ENCODE data around the gene MAP2K1. TPM values are rescaled to one million over a fixed set of nuclear protein-coding genes. Genes with fewer than 3 reads are reported as not detected.

The MAP2K1 gene
- total RNA-seq, 1 donor from 2014 or later, result 82.5 TPM

DNA sequence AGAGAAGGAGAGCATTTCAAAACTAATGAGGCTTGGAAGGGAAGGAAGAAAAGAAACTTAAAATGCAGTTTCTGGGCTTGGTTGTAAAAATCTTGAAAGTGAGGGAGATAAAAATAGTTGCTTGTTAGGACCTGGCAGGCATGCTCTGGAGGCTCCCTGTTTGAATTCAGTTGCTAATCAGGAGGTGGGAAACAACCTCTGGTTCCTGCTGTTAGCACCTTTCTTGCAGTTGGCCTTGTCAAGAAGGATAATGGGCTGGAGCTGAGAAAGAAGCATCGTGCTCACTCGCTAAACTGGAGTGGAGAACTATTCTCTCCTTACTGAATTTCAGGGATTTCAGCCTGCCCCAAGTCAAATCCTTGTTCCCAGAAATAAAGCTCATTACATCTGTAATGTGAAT, 87.4 kb downstream of the MAP2K1 start:
- peak overlapping the region; percentile 55 for H3K27ac Mint-ChIP-seq
- no peak for DNase-seq (ENCODE audit: low spot score)
- intact Hi-C loops (cut with micrococcal nuclease), result loop anchor here (5.0 kb wide), 2 partner anchors 42 to 72 kb away; no protein-coding TSS in a partner anchor
- H3K27me3 Mint-ChIP-seq (ENCODE audit: insufficient read depth), result no peaks in the 10 kb centered on the region
- H3K9me3 Mint-ChIP-seq, result no peaks in the 10 kb centered on the region
- H3K36me3 Mint-ChIP-seq (ENCODE audit: low read depth), result peaks cover 14% of the 10 kb centered on the region
- no peak overlapping the region for H3K4me3 Mint-ChIP-seq
- peaks cover 61% of the 10 kb centered on the region for H3K4me1 Mint-ChIP-seq (ENCODE audit: low read depth)

DNA sequence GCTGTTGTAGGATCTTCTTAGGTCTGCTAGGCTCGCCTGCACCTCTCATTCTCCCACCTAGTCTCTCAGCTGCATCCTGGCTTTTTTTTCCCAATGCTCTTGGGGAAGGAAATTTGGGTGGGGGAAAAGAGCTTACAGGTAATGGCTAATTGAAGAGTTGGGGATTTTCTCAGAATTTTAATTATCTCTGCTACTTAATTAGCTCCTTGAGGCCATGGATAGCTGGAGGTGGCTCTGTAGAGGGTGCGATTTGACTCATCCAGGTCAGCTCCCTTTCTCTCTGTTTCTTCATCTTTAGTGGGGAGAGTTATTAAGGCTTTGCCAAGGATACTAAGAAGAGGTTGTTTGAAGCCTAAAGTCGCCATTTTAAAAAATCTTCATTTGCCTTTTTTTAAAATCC, 88.3 kb downstream of the MAP2K1 start:
- DNase-seq (ENCODE audit: low spot score), result no peak
- H3K27ac Mint-ChIP-seq, result no peak overlapping the region
- H3K4me1 Mint-ChIP-seq (ENCODE audit: low read depth), result peaks cover 61% of the 10 kb centered on the region
- H3K27me3 Mint-ChIP-seq (ENCODE audit: insufficient read depth), result no peaks in the 10 kb centered on the region
- H3K36me3 Mint-ChIP-seq (ENCODE audit: low read depth), result peaks cover 18% of the 10 kb centered on the region
- H3K9me3 Mint-ChIP-seq, result no peaks in the 10 kb centered on the region
- no peak overlapping the region for H3K4me3 Mint-ChIP-seq
- intact Hi-C loops (cut with micrococcal nuclease), result loop anchor here (5.0 kb wide), 2 partner anchors 43 to 73 kb away; no protein-coding TSS in a partner anchor

DNA sequence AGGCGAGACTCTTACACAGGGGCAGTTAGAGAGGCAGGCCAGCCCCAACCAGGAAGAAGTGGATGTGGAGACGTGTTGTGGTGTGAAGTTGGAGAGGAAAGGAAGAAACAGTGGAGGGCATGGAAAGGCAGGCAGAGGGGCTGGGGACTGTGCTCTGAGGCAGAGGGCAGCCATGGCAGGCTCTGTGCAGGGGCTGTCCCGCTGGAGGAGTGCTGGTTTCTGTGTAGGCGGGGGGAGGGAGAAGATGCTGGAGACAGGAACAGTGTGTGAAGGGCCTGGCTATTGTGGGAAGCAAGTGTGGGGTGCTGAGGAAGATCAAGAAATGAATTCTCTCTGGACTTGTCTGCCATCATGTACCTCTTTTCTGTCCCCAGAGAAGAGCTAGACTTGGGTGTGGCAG, 89.8 kb downstream of the MAP2K1 start:
- peaks cover 26% of the 10 kb centered on the region for H3K36me3 Mint-ChIP-seq (ENCODE audit: low read depth)
- intact Hi-C loops (cut with micrococcal nuclease), result no loop called here
- peaks cover 46% of the 10 kb centered on the region for H3K4me1 Mint-ChIP-seq (ENCODE audit: low read depth)
- no peaks in the 10 kb centered on the region for H3K9me3 Mint-ChIP-seq
- DNase-seq (ENCODE audit: low spot score), result no peak
- H3K4me3 Mint-ChIP-seq, result no peak overlapping the region
- H3K27ac Mint-ChIP-seq, result peak overlapping the region; percentile 76
- no peaks in the 10 kb centered on the region for H3K27me3 Mint-ChIP-seq (ENCODE audit: insufficient read depth)

GRCh38 chr15:66477011-66477410, 90.3 kb downstream of the MAP2K1 start:
- Mint-ChIP-seq H3K4me1 (ENCODE audit: low read depth) (peaks cover 44% of the 10 kb centered on the region), H3K36me3 (ENCODE audit: low read depth) (peaks cover 30% of the 10 kb centered on the region), H3K27me3 (ENCODE audit: insufficient read depth) (no peaks in the 10 kb centered on the region), H3K9me3 (no peaks in the 10 kb centered on the region), H3K27ac (no peak overlapping the region), H3K4me3 (no peak overlapping the region)
- intact Hi-C loops (cut with micrococcal nuclease), result no loop called here
- DNase-seq (ENCODE audit: low spot score), result no peak

DNA sequence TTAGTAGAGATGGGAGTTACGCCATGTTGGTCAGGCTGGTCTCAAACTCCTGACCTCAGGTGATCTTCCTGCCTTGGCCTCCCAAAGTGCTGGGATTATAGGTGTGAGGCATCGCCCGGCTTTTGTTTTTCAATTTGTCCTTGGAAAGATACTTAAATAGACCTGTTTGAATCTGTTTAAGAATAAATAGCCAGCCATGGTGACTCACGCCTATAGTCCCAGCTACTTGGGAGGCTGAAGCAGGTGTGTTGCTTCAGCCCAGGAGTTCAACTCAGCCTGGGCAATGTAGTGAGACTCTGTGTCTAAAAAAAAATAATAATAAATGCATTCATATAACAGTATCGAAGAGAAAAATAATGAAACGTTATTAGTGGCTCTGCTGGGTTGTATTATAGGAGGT, 93.6 kb downstream of the MAP2K1 start:
- intact Hi-C loops (cut with micrococcal nuclease), result no loop called here
- Mint-ChIP-seq H3K27me3 (ENCODE audit: insufficient read depth) (no peaks in the 10 kb centered on the region), H3K4me1 (ENCODE audit: low read depth) (peaks cover 18% of the 10 kb centered on the region), H3K36me3 (ENCODE audit: low read depth) (peaks cover 39% of the 10 kb centered on the region), H3K4me3 (no peak overlapping the region), H3K27ac (peak overlapping the region; percentile 24), H3K9me3 (no peaks in the 10 kb centered on the region)
- no peak for DNase-seq (ENCODE audit: low spot score)

DNA sequence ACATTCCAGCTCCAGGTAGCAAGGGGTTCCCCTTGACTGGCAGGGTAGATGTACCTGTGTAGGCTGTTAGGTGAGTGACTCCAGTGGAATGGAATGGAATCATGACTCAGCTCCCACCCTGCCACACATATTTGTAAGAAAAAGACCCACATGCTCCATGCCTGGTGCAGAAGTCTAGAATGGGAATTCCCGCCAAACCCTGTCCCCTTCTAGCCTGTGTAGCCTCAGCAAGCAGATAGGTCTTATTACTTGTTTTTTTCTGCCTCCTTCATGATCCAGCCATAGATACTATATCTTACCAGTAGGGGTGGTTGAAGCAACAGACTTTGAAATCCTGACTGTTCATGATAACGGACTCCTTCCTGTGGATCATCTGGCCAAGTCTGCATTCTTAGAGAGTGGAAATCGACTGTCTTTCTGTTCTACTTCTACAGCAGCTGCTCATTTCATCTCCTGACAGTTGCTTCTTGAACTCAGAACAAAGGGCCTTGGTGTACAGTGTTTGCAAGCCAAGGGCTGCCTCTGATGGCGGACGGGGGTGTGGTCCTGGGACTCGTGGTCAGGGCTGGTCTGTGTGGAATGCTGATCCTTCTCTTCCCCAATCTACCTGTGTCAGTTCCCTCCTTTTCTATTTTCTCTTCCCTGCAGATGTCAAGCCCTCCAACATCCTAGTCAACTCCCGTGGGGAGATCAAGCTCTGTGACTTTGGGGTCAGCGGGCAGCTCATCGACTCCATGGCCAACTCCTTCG, 94.6 kb downstream of the MAP2K1 start:
- no peak for DNase-seq (ENCODE audit: low spot score)
- intact Hi-C loops (cut with micrococcal nuclease), result no loop called here
- Mint-ChIP-seq H3K27ac (no peak overlapping the region), H3K4me1 (ENCODE audit: low read depth) (peaks cover 9% of the 10 kb centered on the region), H3K36me3 (ENCODE audit: low read depth) (peaks cover 34% of the 10 kb centered on the region), H3K4me3 (no peak overlapping the region), H3K27me3 (ENCODE audit: insufficient read depth) (no peaks in the 10 kb centered on the region), H3K9me3 (no peaks in the 10 kb centered on the region)

GRCh38 chr15:66482539-66482938, 95.8 kb downstream of the MAP2K1 start:
- Mint-ChIP-seq H3K9me3 (no peaks in the 10 kb centered on the region), H3K36me3 (ENCODE audit: low read depth) (peaks cover 39% of the 10 kb centered on the region), H3K27ac (peak overlapping the region; percentile 25)

DNA sequence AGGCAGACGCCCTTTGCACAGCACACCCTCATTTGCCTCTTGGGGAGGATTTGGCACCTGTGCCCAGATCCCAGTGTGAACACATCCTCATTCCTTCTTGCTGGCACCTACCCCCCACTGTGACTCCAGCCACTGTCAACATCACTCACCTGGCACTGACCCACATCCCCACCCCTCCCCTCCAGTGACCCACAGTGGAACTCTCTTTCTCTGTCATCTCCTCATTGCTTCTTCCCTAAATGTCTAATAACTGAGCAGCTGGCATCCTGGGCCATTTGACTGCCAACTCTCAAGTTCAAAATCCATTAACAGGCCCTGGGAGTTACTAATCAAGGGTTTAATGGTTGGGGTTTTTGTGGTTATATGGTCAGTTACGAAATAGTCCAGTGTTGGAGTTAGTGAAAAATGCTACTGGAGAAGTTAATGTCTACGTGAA, 96.4 kb downstream of the MAP2K1 start:
- Mint-ChIP-seq H3K36me3 (ENCODE audit: low read depth) (peaks cover 40% of the 10 kb centered on the region), H3K4me3 (no peak overlapping the region), H3K4me1 (ENCODE audit: low read depth) (no peaks in the 10 kb centered on the region), H3K27me3 (ENCODE audit: insufficient read depth) (no peaks in the 10 kb centered on the region), H3K27ac (no peak overlapping the region), H3K9me3 (no peaks in the 10 kb centered on the region)
- DNase-seq (ENCODE audit: low spot score), result no peak
- intact Hi-C loops (cut with micrococcal nuclease), result no loop called here

More at GRCh38 chr15:66482539-66482938, 95.8 kb downstream of the MAP2K1 start:
- intact Hi-C loops (cut with micrococcal nuclease), result no loop called here
- no peak overlapping the region for H3K4me3 Mint-ChIP-seq
- no peak for DNase-seq (ENCODE audit: low spot score)
- no peaks in the 10 kb centered on the region for H3K4me1 Mint-ChIP-seq (ENCODE audit: low read depth)
- no peaks in the 10 kb centered on the region for H3K27me3 Mint-ChIP-seq (ENCODE audit: insufficient read depth)

GRCh38 chr15:66484539-66485112, 97.9 kb downstream of the MAP2K1 start:
- Mint-ChIP-seq H3K4me1 (ENCODE audit: low read depth) (no peaks in the 10 kb centered on the region), H3K4me3 (no peak overlapping the region), H3K27me3 (ENCODE audit: insufficient read depth) (no peaks in the 10 kb centered on the region), H3K27ac (no peak overlapping the region), H3K9me3 (no peaks in the 10 kb centered on the region), H3K36me3 (ENCODE audit: low read depth) (peaks cover 37% of the 10 kb centered on the region)
- intact Hi-C loops (cut with micrococcal nuclease), result no loop called here
- no peak for DNase-seq (ENCODE audit: low spot score)

DNA sequence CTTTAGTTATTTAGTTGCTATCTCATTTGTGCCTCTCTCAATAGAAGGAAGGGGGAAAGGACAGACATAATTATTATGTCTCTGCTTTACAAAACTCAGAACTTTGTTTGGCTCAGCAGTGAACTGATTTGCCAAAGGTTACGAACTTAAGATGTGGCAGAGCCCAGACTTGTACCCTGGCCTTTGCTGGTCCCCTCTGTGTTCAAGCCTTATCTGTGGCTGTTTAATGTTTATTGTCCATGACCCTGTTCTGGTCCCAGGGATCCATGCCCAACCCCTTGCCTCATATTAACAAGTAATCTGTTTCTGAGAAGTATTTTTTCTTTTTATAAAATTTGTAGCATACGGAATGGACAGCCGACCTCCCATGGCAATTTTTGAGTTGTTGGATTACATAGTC, 100.2 kb downstream of the MAP2K1 start:
- H3K9me3 Mint-ChIP-seq, result no peaks in the 10 kb centered on the region
- no peak for DNase-seq (ENCODE audit: low spot score)
- H3K27me3 Mint-ChIP-seq (ENCODE audit: insufficient read depth), result no peaks in the 10 kb centered on the region
- H3K4me1 Mint-ChIP-seq (ENCODE audit: low read depth), result no peaks in the 10 kb centered on the region
- intact Hi-C loops (cut with micrococcal nuclease), result no loop called here
- no peak overlapping the region for H3K27ac Mint-ChIP-seq
- no peak overlapping the region for H3K4me3 Mint-ChIP-seq
- H3K36me3 Mint-ChIP-seq (ENCODE audit: low read depth), result peaks cover 35% of the 10 kb centered on the region

GRCh38 chr15:66488525-66488924, 101.8 kb downstream of the MAP2K1 start:
- Mint-ChIP-seq H3K4me3 (no peak overlapping the region), H3K9me3 (no peaks in the 10 kb centered on the region), H3K4me1 (ENCODE audit: low read depth) (no peaks in the 10 kb centered on the region), H3K27ac (no peak overlapping the region), H3K27me3 (ENCODE audit: insufficient read depth) (no peaks in the 10 kb centered on the region), H3K36me3 (ENCODE audit: low read depth) (peaks cover 32% of the 10 kb centered on the region)
- intact Hi-C loops (cut with micrococcal nuclease), result no loop called here
- DNase-seq (ENCODE audit: low spot score), result no peak

DNA sequence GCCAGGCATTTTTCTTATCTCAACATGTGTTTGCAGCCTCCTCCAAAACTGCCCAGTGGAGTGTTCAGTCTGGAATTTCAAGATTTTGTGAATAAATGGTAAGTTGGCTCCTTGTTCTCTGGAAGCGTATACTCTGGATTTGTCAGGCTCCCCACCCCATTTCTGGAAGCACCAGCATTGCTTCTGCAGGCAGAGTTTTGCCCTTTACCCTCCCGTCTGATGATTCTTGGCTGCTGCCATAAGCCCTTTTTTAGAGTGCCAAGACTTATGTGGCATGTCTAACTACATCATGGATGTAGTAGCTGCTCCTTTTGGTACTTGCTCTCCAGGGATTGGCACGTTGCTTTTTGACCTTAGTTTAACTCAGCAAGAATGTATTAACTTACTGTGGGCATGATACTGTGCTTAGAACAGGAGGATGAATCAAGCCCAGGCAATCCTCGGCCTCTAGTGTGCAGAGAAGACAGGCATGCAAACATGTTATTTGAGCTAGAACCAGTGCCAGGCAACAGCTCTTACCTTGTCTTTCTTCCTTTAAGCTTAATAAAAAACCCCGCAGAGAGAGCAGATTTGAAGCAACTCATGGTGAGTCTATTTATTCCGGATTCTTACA, 102.6 kb downstream of the MAP2K1 start:
- Mint-ChIP-seq H3K27ac (no peak overlapping the region), H3K4me3 (no peak overlapping the region), H3K4me1 (ENCODE audit: low read depth) (peaks cover 4% of the 10 kb centered on the region), H3K9me3 (no peaks in the 10 kb centered on the region), H3K27me3 (ENCODE audit: insufficient read depth) (no peaks in the 10 kb centered on the region), H3K36me3 (ENCODE audit: low read depth) (peaks cover 37% of the 10 kb centered on the region)
- intact Hi-C loops (cut with micrococcal nuclease), result no loop called here
- no peak for DNase-seq (ENCODE audit: low spot score)

DNA sequence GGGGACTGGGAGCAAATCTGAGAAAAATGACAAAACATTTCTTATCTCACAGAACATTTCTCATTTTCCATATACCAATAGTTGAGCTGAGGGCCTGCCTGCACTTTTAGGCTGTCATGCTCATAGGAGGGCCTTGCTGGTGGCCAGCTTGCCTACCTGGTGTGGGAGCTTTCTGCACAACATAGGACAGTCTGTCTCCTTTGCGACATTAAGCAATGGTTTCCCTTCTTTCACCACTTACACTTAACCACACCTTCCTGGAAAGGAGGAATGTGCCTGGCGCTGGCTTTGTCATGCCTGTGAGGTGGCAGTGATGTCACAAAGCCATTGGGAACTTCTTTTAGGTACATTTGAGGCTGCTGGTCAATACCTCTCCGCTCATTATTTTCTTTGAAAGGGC, 105.1 kb downstream of the MAP2K1 start:
- Mint-ChIP-seq H3K4me3 (no peak overlapping the region), H3K27ac (no peak overlapping the region), H3K4me1 (ENCODE audit: low read depth) (peaks cover 19% of the 10 kb centered on the region), H3K9me3 (no peaks in the 10 kb centered on the region), H3K36me3 (ENCODE audit: low read depth) (peaks cover 43% of the 10 kb centered on the region), H3K27me3 (ENCODE audit: insufficient read depth) (no peaks in the 10 kb centered on the region)
- intact Hi-C loops (cut with micrococcal nuclease), result no loop called here
- DNase-seq (ENCODE audit: low spot score), result no peak
